HCT116 (cell line): Measurements from ENCODE around the gene ACOXL. TPM values are rescaled to one million over a fixed set of nuclear protein-coding genes. Genes with fewer than 3 reads are reported as not detected.
"Not testable (repeated sequence)": the region's sequence is repeated elsewhere in the genome, so short reads cannot be mapped to it uniquely, and the experiment has no call there.

ENCODE experiments used
- ATAC-seq: fragments of 200-7000 bp; cut with Tn5 transposase; 2 replicates; pipeline ENCODE4 v1.9.1; 2020; ENCODE audit warnings: mild to moderate bottlenecking, moderate library complexity
- BruUV-seq: library from RNA; stranded (reverse); fragments of 400-500 nt; replicated peaks from 2 replicates; lab custom pipeline; 2021; lab: Mats Ljungman, UMichigan
- CTCF ChIA-PET: fragments of 300-600 bp; sonication (Branson Sonifier 250); formaldehyde crosslinking; loops from one replicate; lab custom pipeline; 2021; ENCODE audit warnings: antibody characterized with exemption; lab: Charles Lee
- POLR2A ChIA-PET: fragments of 300-600, 350-600 bp; sonication (Branson Sonifier 250); formaldehyde crosslinking; loops from one replicate; lab custom pipeline; 2021; ENCODE audit warnings: antibody characterized with exemption; lab: Charles Lee
- RAD21 ChIA-PET, 2 experiments: fragments of 300-600 bp; sonication (Branson Sonifier 250); formaldehyde crosslinking; loops; one replicate each; lab custom pipeline; 2023; ENCODE audit warnings: low total read pairs in 2 of 2; ENCODE audit not compliant: uncharacterized antibody in 2 of 2, unreplicated experiment in 2 of 2, low non-redundant PET in 1 of 2; lab: Charles Lee
- DNase-seq: peaks from one replicate; pipeline ENCODE4 v3.0.0-alpha.2; 2010; ENCODE audit warnings: low read depth, low spot score
- H2AFZ ChIP-seq: fragments of 200-600 bp; shearing (Covaris generic), sonication (generic); 2 replicates; pipeline ENCODE4 v1.6.1; 2017; ENCODE audit warnings: low read depth, mixed run types, mixed read lengths, antibody characterized with exemption, low read length; ENCODE audit not compliant: poor library complexity, severe bottlenecking
- H3K27ac ChIP-seq: 2 replicates; pipeline ENCODE4 v1.5.1; 2012; ENCODE audit warnings: low read depth, low read length
- H3K27me3 ChIP-seq: fragments of 200-600 bp; sonication (generic); 2 replicates; pipeline ENCODE4 v1.6.1; 2016; ENCODE audit warnings: mixed run types, low read length, mixed read lengths; ENCODE audit not compliant: insufficient read depth
- H3K36me3 ChIP-seq, 2 experiments: fragments of 200-500 bp in 1 of 2; fragments of 200-600 bp in 1 of 2; sonication (Bioruptor generic) in 1 of 2; sonication (generic) in 1 of 2; 2 replicates each; pipeline versions ENCODE4 v1.5.1 to v1.6.1; 2014 to 2016; ENCODE audit warnings: low read length in 2 of 2, inconsistent platforms in 1 of 2, mixed read lengths in 1 of 2, mixed run types in 1 of 2; ENCODE audit not compliant: insufficient read depth in 2 of 2, control insufficient read depth in 1 of 2
- H3K4me1 ChIP-seq, 2 experiments: fragments of 200-600 bp in 1 of 2; sonication (generic) in 1 of 2; 2 replicates each; pipeline versions ENCODE4 v1.5.1 to v1.6.1; 2012 to 2017; ENCODE audit warnings: low read length in 2 of 2, inconsistent platforms in 1 of 2, mild to moderate bottlenecking in 1 of 2, mixed read lengths in 1 of 2, mixed run types in 1 of 2, moderate library complexity in 1 of 2; ENCODE audit not compliant: insufficient read depth in 2 of 2, control insufficient read depth in 1 of 2
- H3K4me2 ChIP-seq: fragments of 200-600 bp; sonication (generic); 2 replicates; pipeline ENCODE4 v1.6.1; 2017; ENCODE audit warnings: mixed run types, low read length, mixed read lengths
- H3K4me3 ChIP-seq, 2 experiments: fragments of 200-600 bp in 1 of 2; sonication (generic) in 1 of 2; replicated peaks in 1 of 2; 2 replicates each; pipeline ENCODE4 v1.5.1; 2011 to 2016; ENCODE audit warnings: low read length in 2 of 2, control low read depth in 1 of 2, low read depth in 1 of 2, mild to moderate bottlenecking in 1 of 2, mixed read lengths in 1 of 2, mixed run types in 1 of 2
- H3K79me2 ChIP-seq: fragments of 200-600 bp; sonication (generic); 2 replicates; pipeline ENCODE4 v1.6.1; 2017; ENCODE audit warnings: mild to moderate bottlenecking, mixed run types, low read length, moderate library complexity, mixed read lengths; ENCODE audit not compliant: insufficient read depth
- H3K9ac ChIP-seq: fragments of 200-600 bp; sonication (generic); 2 replicates; pipeline ENCODE4 v1.6.1; 2016; ENCODE audit warnings: low read length, mixed read lengths
- H3K9me2 ChIP-seq: fragments of 200-600 bp; sonication (generic), shearing (Covaris generic); 2 replicates; pipeline ENCODE4 v1.6.1; 2017; ENCODE audit warnings: mixed run types, mild to moderate bottlenecking, moderate library complexity; ENCODE audit not compliant: insufficient read depth
- H3K9me3 ChIP-seq, 2 experiments: fragments of 200-500 bp in 1 of 2; fragments of 200-600 bp in 1 of 2; sonication (Bioruptor generic) in 1 of 2; sonication (generic) in 1 of 2; 2 replicates each; pipeline ENCODE4 v1.6.1; 2014 to 2017; ENCODE audit warnings: low read length in 2 of 2, mixed read lengths in 2 of 2, inconsistent platforms in 1 of 2, low read depth in 1 of 2, mild to moderate bottlenecking in 1 of 2, mixed run types in 1 of 2, moderate library complexity in 1 of 2; ENCODE audit not compliant: control insufficient read depth in 1 of 2, insufficient read depth in 1 of 2
- H4K20me1 ChIP-seq: fragments of 200-600 bp; sonication (generic), shearing (Covaris generic); 2 replicates; pipeline ENCODE4 v1.6.1; 2017; ENCODE audit warnings: mixed run types, mild to moderate bottlenecking, moderate library complexity; ENCODE audit not compliant: insufficient read depth
- CBX3 ChIP-seq: IDR thresholded peaks from 2 replicates; pipeline ENCODE4 v1.6.1; 2012; ENCODE audit warnings: low read depth
- CEBPB ChIP-seq: IDR thresholded peaks from 2 replicates; pipeline ENCODE4 v1.6.1; 2012; ENCODE audit warnings: low read depth
- EGR1 ChIP-seq: IDR thresholded peaks from 2 replicates; pipeline ENCODE4 v1.6.1; 2012; ENCODE audit warnings: low read depth
- ELF1 ChIP-seq: IDR thresholded peaks from 2 replicates; pipeline ENCODE4 v1.6.1; 2012; ENCODE audit warnings: low read depth, borderline replicate concordance
- EZH2 ChIP-seq: fragments of 200-600 bp; sonication (generic); IDR thresholded peaks from 2 replicates; pipeline ENCODE4 v1.6.1; 2017; ENCODE audit warnings: antibody characterized with exemption, mixed run types
- FOSL1 ChIP-seq: IDR thresholded peaks from 2 replicates; pipeline ENCODE4 v1.6.1; 2012; ENCODE audit warnings: low read depth
- POLR2AphosphoS5 ChIP-seq: IDR thresholded peaks from 2 replicates; pipeline ENCODE4 v1.6.1; 2011; ENCODE audit warnings: mild to moderate bottlenecking, low read depth, low read length, moderate library complexity
- RAD21 ChIP-seq: IDR thresholded peaks from 2 replicates; pipeline ENCODE4 v1.6.1; 2012; ENCODE audit warnings: low read depth, mild to moderate bottlenecking
- SIN3A ChIP-seq: IDR thresholded peaks from 2 replicates; pipeline ENCODE4 v1.6.1; 2012; ENCODE audit warnings: low read depth
- ZFX ChIP-seq: fragments of 450-650 bp; IDR thresholded peaks from 2 replicates; pipeline ENCODE4 v1.6.1; 2017
- ZNF274 ChIP-seq: fragments of 200-500 bp; sonication (Bioruptor generic); IDR thresholded peaks from 2 replicates; pipeline ENCODE4 v1.6.1; 2014; ENCODE audit warnings: mild to moderate bottlenecking, low read depth, low read length, inconsistent platforms
- intact Hi-C: fragments of 100-400 bp; cut with micrococcal nuclease; formaldehyde crosslinking; loops from 2 replicates; pipeline ENCODE4 v1.10.0; 2022
- total RNA-seq: library from RNA; stranded (reverse); gene quantifications from one replicate; pipeline ENCODE4 v1.2.1, GENCODE V29; 2021; ENCODE audit not compliant: unreplicated experiment
- TF ChIP-seq, protein P1 (sequence below): IDR thresholded peaks from 2 replicates; pipeline ENCODE4 v1.6.1; 2011; ENCODE audit warnings: mild to moderate bottlenecking, low read length, moderate library complexity; ENCODE audit not compliant: insufficient replicate concordance; ENCODE audit errors: extremely low read depth
- TF ChIP-seq, protein P2 (sequence below): IDR thresholded peaks from 2 replicates; pipeline ENCODE4 v1.6.1; 2012
- TF ChIP-seq, protein P3 (sequence below): IDR thresholded peaks from 2 replicates; pipeline ENCODE4 v1.6.1; 2012

Gene ACOXL
- total RNA-seq, 1 experiment from 2014 or later: 5.5 TPM

DNA sequence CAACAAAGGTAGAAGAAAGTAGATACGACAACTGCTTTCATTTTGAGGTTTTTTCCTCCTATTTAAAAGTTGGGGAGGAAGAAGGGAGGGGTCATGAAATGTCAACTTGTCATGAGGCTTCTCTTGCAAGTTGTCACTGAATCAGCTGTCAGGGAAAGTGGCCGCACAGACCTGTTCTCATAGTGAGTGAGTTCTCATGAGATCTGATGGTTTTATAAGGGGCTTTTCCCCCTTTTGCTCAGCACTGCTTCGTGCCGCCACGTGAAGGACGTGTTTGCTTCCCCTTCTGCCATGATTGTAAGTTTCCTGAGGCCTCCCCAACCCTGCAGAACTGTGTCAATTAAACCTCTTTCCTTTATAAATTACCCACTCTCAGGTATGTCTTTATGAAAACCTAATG lies 312.9 kb downstream of the ACOXL start:
- RAD21 ChIA-PET, H3K4me2 ChIP-seq, DNase-seq, H3K27ac ChIP-seq, H3K36me3 ChIP-seq, intact Hi-C loops, H3K9ac ChIP-seq, H4K20me1 ChIP-seq, H3K9me3 ChIP-seq, H3K4me3 ChIP-seq, H2AFZ ChIP-seq, H3K27me3 ChIP-seq, ATAC-seq, H3K79me2 ChIP-seq, POLR2A ChIA-PET, CTCF ChIA-PET, BruUV-seq, H3K9me2 ChIP-seq: not testable (repeated sequence)
- H3K4me1 ChIP-seq: peaks cover 14 to 16% of the 10 kb centered on the region in 2 experiments

DNA sequence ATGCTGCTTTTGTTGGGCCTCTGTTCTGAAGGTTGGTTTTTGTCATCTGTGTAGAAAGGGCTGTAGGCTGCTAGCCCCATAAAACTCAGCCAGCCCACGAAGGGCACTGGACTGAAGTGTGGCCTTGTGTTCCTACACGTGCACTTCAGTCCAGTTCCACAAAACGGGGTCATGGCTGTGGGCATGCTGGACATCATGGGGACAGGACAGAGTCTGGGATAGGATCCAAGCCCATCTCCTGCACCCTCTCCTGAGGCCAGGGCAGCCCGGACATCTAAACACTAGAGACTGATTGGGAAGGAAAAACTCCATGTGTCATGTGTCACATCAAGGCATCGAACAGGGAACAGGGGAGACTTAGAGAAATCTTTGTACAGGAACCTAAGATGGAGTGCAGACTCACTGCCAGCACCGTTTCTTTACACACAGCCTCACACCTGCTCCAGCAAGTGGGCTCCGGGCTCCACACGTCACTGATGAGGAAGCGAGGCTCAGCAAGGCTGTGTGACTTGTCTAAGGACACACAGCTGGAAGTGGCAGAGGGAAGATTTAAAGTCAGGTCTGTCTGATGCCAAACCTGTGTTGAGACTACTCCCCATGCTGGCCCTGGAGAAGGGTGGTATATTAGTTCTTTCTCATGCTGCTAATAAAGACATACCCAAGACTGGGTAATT lies 313.5 kb downstream of the ACOXL start:
- Histone ChIP-seq H3K4me3 (no peak overlapping the region), H3K4me2 (no peak overlapping the region), H3K27me3 (no peaks in the 10 kb centered on the region), H3K4me1 (peaks cover 18 to 22% of the 10 kb centered on the region in 2 experiments), H3K36me3 (no peaks in the 10 kb centered on the region), H3K9ac (no peak overlapping the region)
- BruUV-seq: no TSS peak
- POLR2A ChIA-PET: no interaction called here
- TF ChIP-seq POLR2AphosphoS5: no peak
- TF ChIP-seq SIN3A: no peak
- no peak for TF ChIP-seq EZH2
- no peak for TF ChIP-seq RAD21
- no peak for TF ChIP-seq ELF1
- TF ChIP-seq, protein P1, sequence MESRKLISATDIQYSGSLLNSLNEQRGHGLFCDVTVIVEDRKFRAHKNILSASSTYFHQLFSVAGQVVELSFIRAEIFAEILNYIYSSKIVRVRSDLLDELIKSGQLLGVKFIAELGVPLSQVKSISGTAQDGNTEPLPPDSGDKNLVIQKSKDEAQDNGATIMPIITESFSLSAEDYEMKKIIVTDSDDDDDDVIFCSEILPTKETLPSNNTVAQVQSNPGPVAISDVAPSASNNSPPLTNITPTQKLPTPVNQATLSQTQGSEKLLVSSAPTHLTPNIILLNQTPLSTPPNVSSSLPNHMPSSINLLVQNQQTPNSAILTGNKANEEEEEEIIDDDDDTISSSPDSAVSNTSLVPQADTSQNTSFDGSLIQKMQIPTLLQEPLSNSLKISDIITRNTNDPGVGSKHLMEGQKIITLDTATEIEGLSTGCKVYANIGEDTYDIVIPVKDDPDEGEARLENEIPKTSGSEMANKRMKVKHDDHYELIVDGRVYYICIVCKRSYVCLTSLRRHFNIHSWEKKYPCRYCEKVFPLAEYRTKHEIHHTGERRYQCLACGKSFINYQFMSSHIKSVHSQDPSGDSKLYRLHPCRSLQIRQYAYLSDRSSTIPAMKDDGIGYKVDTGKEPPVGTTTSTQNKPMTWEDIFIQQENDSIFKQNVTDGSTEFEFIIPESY: no peak
- TF ChIP-seq, protein P2, sequence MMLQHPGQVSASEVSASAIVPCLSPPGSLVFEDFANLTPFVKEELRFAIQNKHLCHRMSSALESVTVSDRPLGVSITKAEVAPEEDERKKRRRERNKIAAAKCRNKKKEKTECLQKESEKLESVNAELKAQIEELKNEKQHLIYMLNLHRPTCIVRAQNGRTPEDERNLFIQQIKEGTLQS: no peak
- no peak for TF ChIP-seq ZFX
- no peak for TF ChIP-seq FOSL1
- no peak for TF ChIP-seq CEBPB
- TF ChIP-seq, protein P3, sequence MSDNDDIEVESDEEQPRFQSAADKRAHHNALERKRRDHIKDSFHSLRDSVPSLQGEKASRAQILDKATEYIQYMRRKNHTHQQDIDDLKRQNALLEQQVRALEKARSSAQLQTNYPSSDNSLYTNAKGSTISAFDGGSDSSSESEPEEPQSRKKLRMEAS: no peak
- TF ChIP-seq EGR1: no peak
- no peak for TF ChIP-seq ZNF274
- TF ChIP-seq CBX3: no peak
- TF ChIP-seq, all 23 proteins: peak for 0
- RAD21 ChIA-PET: no interaction called here
- CTCF ChIA-PET: no interaction called here
- H3K9me2 ChIP-seq: no peaks in the 10 kb centered on the region
- H2AFZ ChIP-seq: no peak overlapping the region
- intact Hi-C loops: no loop called here
- H3K9me3 ChIP-seq: no peaks in the 10 kb centered on the region
- H4K20me1 ChIP-seq: no peaks in the 10 kb centered on the region
- no peak overlapping the region for H3K27ac ChIP-seq
- H3K79me2 ChIP-seq: no peaks in the 10 kb centered on the region
- no peak for ATAC-seq
- no peak for DNase-seq
